Stimulated activated CD8-positive, alpha-beta memory T cell treated with anti-CD3 and anti-CD28 coated beads, Interleukin-15, amount 100 ng/mL, for 1 hour (primary cell): ENCODE measurements around the gene DDR2.
"Not testable (repeated sequence)": the region's sequence is repeated elsewhere in the genome, so short reads cannot be mapped to it uniquely, and the experiment has no call there.

Experiments
- DNase-seq: peaks from one replicate; pipeline ENCODE4 v3.0.0-alpha.2; 2020; ENCODE audit warnings: low read depth

The DDR2 gene

GRCh38 chr1:162725301-162725837 is 93.1 kb downstream of the DDR2 start:
- no peak for DNase-seq

- no peak for DNase-seq
Observed at GRCh38 chr1:162726555-162726954, 94.3 kb downstream of the DDR2 start.

DNA sequence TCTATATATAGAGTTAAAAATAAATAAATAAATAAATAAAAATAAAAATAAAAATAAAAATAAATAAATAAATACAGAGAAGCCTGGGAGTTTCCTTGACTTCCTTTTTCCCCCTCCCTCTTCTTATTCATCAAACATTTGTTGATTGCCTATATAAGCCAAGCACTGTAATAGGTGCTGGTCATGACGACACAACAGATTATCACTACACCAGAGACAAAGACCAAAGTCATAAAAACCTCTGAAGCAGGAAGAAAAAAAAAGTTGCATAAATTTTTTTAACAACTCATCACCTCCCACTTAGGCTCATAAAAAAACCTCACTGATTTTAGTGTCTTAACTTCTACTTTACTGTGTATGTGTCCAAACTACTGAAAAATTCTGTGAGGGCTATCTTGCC is 95.2 kb downstream of the DDR2 start:
- DNase-seq = not testable (repeated sequence)

DNA sequence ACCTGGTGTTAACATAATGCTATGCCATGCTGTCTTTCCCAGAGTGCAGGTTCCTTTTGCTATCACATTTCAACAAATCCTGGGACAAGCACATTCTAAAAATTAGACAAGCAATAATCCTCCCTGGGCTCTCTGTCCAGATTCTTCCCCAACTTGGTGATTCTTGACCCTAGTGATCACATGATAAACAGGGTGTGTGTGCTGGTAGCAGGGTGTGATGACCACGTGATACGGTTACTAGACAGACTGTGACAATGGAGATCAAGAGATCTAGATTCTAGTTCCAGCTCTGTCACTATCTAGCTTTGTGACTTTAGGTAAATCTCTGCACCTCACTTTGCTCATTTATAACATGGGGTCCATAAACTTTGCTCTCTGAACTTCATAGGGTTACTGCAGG is 96.3 kb downstream of the DDR2 start:
- DNase-seq = no peak

GRCh38 chr1:162729195-162729774 is 97.0 kb downstream of the DDR2 start:
- not testable (repeated sequence) for DNase-seq

DNA sequence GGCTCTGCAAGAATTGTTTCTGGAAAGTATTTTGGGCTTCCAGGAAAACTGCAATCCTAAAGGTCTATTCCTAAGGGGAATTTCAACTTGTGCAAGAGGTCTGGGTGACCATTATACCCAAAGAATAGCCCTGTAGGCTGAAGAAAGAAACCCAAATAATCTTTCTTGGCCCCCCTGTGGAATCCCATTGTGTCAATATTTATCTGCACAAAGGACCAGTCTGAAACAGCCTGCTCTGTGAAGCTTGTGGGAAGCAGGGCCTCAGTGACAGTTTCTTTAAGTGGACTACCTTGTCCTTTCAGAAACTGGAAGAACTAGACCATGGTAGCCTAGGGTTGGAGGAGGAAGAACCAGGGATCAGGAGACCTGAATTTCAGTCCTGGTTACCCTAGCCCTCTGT is 99.8 kb downstream of the DDR2 start:
- no peak for DNase-seq

GRCh38 chr1:162732566-162733335 is 100.5 kb downstream of the DDR2 start:
- no peak for DNase-seq

GRCh38 chr1:162733336-162733590 is 101.0 kb downstream of the DDR2 start:
- DNase-seq = no peak

- DNase-seq = no peak
Observed at GRCh38 chr1:162734047-162734446, 101.8 kb downstream of the DDR2 start.

- DNase-seq = no peak
Observed at GRCh38 chr1:162736184-162736583, 103.9 kb downstream of the DDR2 start.

DNA sequence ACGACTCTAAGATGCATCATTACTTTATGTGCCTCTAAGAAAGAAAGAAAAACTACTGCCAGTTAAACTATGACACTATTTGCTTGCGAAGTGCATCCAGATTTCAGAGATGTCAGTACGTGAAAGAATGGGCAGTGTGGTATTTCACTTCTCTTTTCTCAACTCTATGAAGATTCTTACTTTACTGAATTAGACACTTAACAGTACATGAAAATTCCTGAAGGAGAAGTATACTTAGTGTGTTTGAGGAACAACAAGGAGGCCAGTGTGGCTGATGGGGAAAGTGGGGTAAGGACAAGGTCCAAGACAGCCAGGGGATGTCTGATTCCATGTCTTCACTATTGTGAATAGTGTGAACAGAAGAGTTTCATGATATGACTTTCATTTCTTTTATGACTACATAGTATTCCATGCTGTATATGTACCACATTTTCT is 104.4 kb downstream of the DDR2 start:
- DNase-seq = no peak

- DNase-seq = no peak
Observed at GRCh38 chr1:162740755-162741154, 108.5 kb downstream of the DDR2 start.

GRCh38 chr1:162741574-162741973 is 109.3 kb downstream of the DDR2 start:
- no peak for DNase-seq

- not testable (repeated sequence) for DNase-seq
Observed at GRCh38 chr1:162746264-162746942, 114.1 kb downstream of the DDR2 start.

GRCh38 chr1:162753001-162753658 is 120.9 kb downstream of the DDR2 start:
- no peak for DNase-seq

- DNase-seq = no peak
Observed at GRCh38 chr1:162753998-162754585, 121.8 kb downstream of the DDR2 start.

DNA sequence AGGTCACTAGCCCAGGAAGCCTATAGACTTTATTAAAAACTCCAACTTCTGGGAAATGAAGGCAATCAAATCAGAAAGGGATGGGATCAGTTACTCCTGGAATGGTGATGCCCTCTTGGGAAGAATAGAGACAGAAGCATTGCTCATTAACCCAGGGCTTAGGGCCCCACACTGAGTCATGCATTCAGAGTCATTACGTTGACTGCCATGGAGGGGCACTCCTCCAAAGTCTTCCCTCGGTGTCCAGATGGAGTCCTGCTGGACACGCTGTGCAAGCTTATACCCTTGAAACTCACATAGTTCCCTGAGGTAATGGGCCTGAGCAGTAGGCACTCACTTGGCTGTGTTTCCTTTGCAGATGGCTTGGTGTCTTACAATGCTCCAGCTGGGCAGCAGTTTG is 123.0 kb downstream of the DDR2 start:
- no peak for DNase-seq

DNA sequence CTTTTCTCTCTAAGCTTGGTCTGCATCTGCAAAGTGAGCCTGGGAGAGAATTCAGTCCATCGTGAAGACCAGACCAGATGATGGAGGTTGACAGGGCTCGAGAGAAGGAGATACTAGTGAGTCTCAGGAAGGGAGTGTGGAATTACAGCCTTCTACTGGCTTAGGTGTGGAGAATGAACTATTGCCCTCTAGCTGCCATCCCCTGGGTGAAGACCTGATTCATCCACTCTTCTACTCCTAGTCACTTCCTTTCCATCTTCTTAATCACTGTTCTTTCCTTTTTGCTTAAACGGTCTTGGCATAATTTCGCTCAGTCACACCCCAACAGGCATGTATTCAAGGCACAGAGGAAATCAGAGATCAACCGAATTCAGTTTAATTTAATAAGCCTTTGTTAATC is 124.3 kb downstream of the DDR2 start:
- DNase-seq = no peak

DNA sequence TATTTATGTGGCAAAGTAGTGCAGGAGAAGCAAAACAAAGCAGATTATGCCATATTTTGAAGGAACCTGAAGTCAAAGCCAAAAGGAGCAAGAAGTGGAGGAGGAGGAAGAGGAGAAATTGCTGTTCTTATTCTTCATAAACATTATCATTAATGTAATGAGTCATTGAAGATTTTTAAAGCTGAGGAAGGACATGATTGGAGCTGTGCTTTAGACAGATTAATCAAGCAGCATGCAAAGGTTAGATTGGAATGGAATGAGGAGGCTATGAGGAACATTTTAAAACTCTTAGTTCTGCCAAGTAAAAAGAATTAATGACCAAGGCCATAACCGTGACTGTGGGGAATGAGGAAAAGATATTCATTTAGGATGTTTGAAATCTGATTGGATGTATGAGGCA is 125.2 kb downstream of the DDR2 start:
- DNase-seq = no peak

DNA sequence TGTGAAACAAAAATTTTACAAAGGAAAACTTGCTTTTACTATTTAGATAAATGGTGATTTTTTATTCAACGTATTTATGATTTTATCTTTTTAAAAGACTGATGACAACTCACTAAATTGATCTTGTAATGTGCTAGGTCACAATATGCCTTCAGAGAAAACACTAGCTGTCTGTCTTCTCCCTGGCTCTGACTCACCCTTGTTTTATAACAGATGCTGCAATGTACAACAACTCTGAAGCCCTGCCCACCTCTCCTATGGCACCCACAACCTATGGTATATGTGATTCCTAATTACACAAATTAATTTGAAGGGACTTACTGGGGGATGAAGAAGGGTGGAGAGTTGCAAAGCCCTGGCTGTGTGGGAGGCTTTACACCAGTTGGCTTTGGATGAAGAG is 133.5 kb downstream of the DDR2 start:
- no peak for DNase-seq

- DNase-seq = no peak
Observed at GRCh38 chr1:162772571-162773154, 140.4 kb downstream of the DDR2 start.

DNA sequence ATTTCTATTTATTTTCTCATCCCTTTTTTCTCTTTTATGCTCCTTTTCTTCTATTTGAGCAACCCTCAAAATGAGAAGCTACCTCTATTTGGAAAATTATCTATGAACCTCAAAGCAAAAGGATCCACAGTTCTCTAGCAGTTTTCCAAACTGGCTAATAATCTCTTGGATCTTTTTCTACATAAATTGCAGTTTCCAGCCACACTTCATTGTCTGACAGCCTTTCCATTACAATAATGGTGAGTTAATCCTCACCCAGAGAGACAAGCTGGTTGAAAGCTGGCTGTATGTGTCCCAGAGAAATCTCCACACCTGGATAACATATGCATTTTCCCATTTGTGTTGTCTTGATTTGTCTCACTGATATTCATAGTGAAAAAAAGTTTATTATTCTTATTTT is 141.7 kb downstream of the DDR2 start:
- no peak for DNase-seq
